K562 (cell line): ENCODE measurements around the gene GPD2. TPM values are rescaled to one million over a fixed set of nuclear protein-coding genes. Genes with fewer than 3 reads are reported as not detected.

ENCODE experiments used
- ATAC-seq: fragments of 200-7000 bp; cut with Tn5 transposase; 3 replicates; pipeline ENCODE4 v1.9.1; 2020; ENCODE audit warnings: moderate library complexity
- BruUV-seq: library from RNA; stranded (reverse); fragments of 400-500 nt; replicated peaks from 2 replicates; lab custom pipeline; 2021; lab: Mats Ljungman, UMichigan
- CTCF ChIA-PET: fragments of 300-600 bp; formaldehyde crosslinking; extraction: SDS; loops from one replicate; lab custom pipeline; 2021; ENCODE audit warnings: low intra/inter-chr PET ratio; lab: Yijun Ruan, JAX
- POLR2A ChIA-PET: fragments of 300-600, 350-650 bp; sonication (Branson Sonifier 250); formaldehyde crosslinking; extraction: SDS; loops from one replicate; lab custom pipeline; 2021; ENCODE audit warnings: antibody characterized with exemption, inconsistent platforms; lab: Yijun Ruan, JAX
- DNase-seq, 4 experiments: peaks; one replicate each; pipeline versions ENCODE4 v3.0.0 to v3.0.0-alpha.2; 2011 to 2018; ENCODE audit warnings: low spot score in 3 of 4, mixed read lengths in 3 of 4; ENCODE audit errors: extremely low read depth in 1 of 4
- FAIRE-seq: peaks from 2 replicates; lab custom pipeline; 2011; peaks lifted over from hg19 to GRCh38; lab: Jason Lieb, UNC
- H2AFZ ChIP-seq: 2 replicates; pipeline ENCODE4 v1.6.0; 2011; ENCODE audit warnings: low read depth, low read length, control low read depth, inconsistent platforms
- H3K27ac ChIP-seq: fragments of 200-600 bp; 3 replicates; pipeline ENCODE4 v1.8.0; 2011; ENCODE audit warnings: low read depth, mild to moderate bottlenecking, control low read depth, inconsistent platforms, low read length, moderate library complexity, mixed read lengths; ENCODE audit errors: extremely low read depth
- H3K27me3 ChIP-seq, 2 experiments: fragments of 300-600 bp in 1 of 2; 2 replicates in 1 of 2; 3 replicates in 1 of 2; pipeline versions ENCODE4 v1.6.0 to v1.8.0; 2011; ENCODE audit warnings: inconsistent platforms in 2 of 2, low read length in 2 of 2, mild to moderate bottlenecking in 1 of 2, mixed read lengths in 1 of 2, moderate library complexity in 1 of 2; ENCODE audit not compliant: control insufficient read depth in 2 of 2, insufficient read depth in 2 of 2
- H3K36me3 ChIP-seq: fragments of 300-600 bp; 3 replicates; pipeline ENCODE4 v1.8.0; 2011; ENCODE audit warnings: mild to moderate bottlenecking, low read length, inconsistent platforms; ENCODE audit not compliant: control insufficient read depth, insufficient read depth
- H3K4me1 ChIP-seq, 2 experiments: fragments of 200-600 bp in 1 of 2; replicated peaks in 1 of 2; 2 replicates in 1 of 2; 3 replicates in 1 of 2; pipeline versions ENCODE4 v1.5.1 to v1.8.0; 2011; ENCODE audit warnings: inconsistent platforms in 2 of 2, low read length in 2 of 2, mild to moderate bottlenecking in 1 of 2, mixed read lengths in 1 of 2, moderate library complexity in 1 of 2; ENCODE audit not compliant: control insufficient read depth in 2 of 2, insufficient read depth in 2 of 2
- H3K4me2 ChIP-seq: 2 replicates; pipeline ENCODE4 v1.6.1; 2011; ENCODE audit warnings: low read length, control low read depth, inconsistent platforms, mixed read lengths; ENCODE audit not compliant: insufficient read depth
- H3K4me3 ChIP-seq: fragments of 200-600 bp; sonication (generic), shearing (Covaris generic); 2 replicates; pipeline ENCODE4 v1.5.1; 2016; ENCODE audit warnings: control low read depth, inconsistent platforms
- H3K79me2 ChIP-seq: fragments of 200-600 bp; 3 replicates; pipeline ENCODE4 v1.8.0; 2011; ENCODE audit warnings: low read length, inconsistent platforms; ENCODE audit not compliant: control insufficient read depth, insufficient read depth
- H3K9ac ChIP-seq, 2 experiments: 2 replicates each; pipeline versions ENCODE4 v1.6.0 to v1.6.1; 2011; ENCODE audit warnings: low read depth in 2 of 2, low read length in 2 of 2, control low read depth in 1 of 2, inconsistent platforms in 1 of 2, mild to moderate bottlenecking in 1 of 2, mixed read lengths in 1 of 2; ENCODE audit not compliant: insufficient read depth in 1 of 2
- H3K9me1 ChIP-seq: one replicate; pipeline ENCODE4 v1.6.0; 2011; ENCODE audit warnings: inconsistent platforms, mild to moderate bottlenecking, low read length, moderate library complexity; ENCODE audit not compliant: control insufficient read depth, insufficient read depth
- H3K9me3 ChIP-seq: replicated peaks from 2 replicates; pipeline ENCODE4 v1.5.1; 2011; ENCODE audit warnings: low read depth, low read length, inconsistent platforms; ENCODE audit not compliant: control insufficient read depth, insufficient read depth
- H4K20me1 ChIP-seq: replicated peaks from 2 replicates; pipeline ENCODE4 v1.6.1; 2011; ENCODE audit warnings: low read length, inconsistent platforms, mixed read lengths; ENCODE audit not compliant: control insufficient read depth, insufficient read depth
- EHMT2 ChIP-seq: fragments of 450-650 bp; IDR thresholded peaks from 2 replicates; pipeline ENCODE4 v1.6.1; 2018; ENCODE audit warnings: antibody characterized with exemption
- ETV1 ChIP-seq: fragments of 450-650 bp; conservative IDR thresholded peaks from 2 replicates; pipeline ENCODE4 v1.6.1; 2016; ENCODE audit warnings: missing genetic modification characterization, control low read depth, low read depth, missing compliant biosample characterization
- HSF4 ChIP-seq: fragments of 250-450 bp; sonication (Bioruptor Pico); IDR thresholded peaks from 2 replicates; pipeline ENCODE4 v2.1.2; 2022; ENCODE audit warnings: mild to moderate bottlenecking, moderate library complexity, borderline replicate concordance
- MYC ChIP-seq, 2 experiments: fragments of 250-450 bp in 1 of 2; sonication (Bioruptor Pico) in 1 of 2; IDR thresholded peaks; 2 replicates each; pipeline versions ENCODE4 v1.5.1 to v1.6.1; 2012 to 2021; ENCODE audit warnings: low read depth in 2 of 2, borderline replicate concordance in 1 of 2, improper control_type of control experiment in 1 of 2, low read length in 1 of 2, mild to moderate bottlenecking in 1 of 2, moderate library complexity in 1 of 2
- TFAM ChIP-seq: fragments of 250-450 bp; sonication (Bioruptor Pico); conservative IDR thresholded peaks from 2 replicates; pipeline ENCODE4 v1.5.0; 2021; ENCODE audit warnings: mild to moderate bottlenecking, moderate library complexity
- ZBTB7A ChIP-seq: IDR thresholded peaks from 2 replicates; pipeline ENCODE4 v1.6.1; 2011; ENCODE audit warnings: low read depth, mild to moderate bottlenecking, low read length, moderate library complexity, borderline replicate concordance; ENCODE audit not compliant: control insufficient read depth
- ZNF324 ChIP-seq: fragments of 250-450 bp; sonication (Bioruptor Pico); IDR thresholded peaks from 2 replicates; pipeline ENCODE4 v1.4.0; 2020; ENCODE audit warnings: mild to moderate bottlenecking
- WGBS: fragments of 100-300 bp; shearing (Covaris generic); methylation state at CpG from one replicate; pipeline ENCODE4 v1.1.6; 2016; ENCODE audit warnings: low coverage, mixed read lengths; ENCODE audit not compliant: insufficient coverage; ENCODE audit errors: missing lambda C conversion rate; 5-methylcytosine and 5-hydroxymethylcytosine counted together
- in situ Hi-C: fragments of 300-500 bp; cut with MboI; formaldehyde crosslinking; loops from 4 replicates; pipeline ENCODE4 v1.15.0; 2018; ENCODE audit warnings: inconsistent platforms, mixed read lengths
- intact Hi-C: fragments of 100-400 bp; cut with micrococcal nuclease; formaldehyde crosslinking; loops from 2 replicates; pipeline ENCODE4 v1.14.2; 2022
- polyA plus RNA-seq, 8 experiments: library from polyadenylated mRNA; depleted of rRNA in 4 of 8; stranded (reverse) in 5 of 8; unstranded in 3 of 8; fragments of >200 nt; fragmentation: Nextera tagmentation in 2 of 8; fragmentation: Illumina TruSeq in 1 of 8; extraction: Ambion mirVana in 2 of 8; extraction: Trizol in 1 of 8; gene quantifications; 2 replicates each; pipeline versions ENCODE4 v1.2.1 to v1.2.3, GENCODE V29; 2011 to 2014; ENCODE audit warnings: inconsistent platforms in 1 of 8, missing spikeins in 1 of 8
- total RNA-seq, 7 experiments: library from RNA; depleted of rRNA in 6 of 7; stranded (reverse); fragments of >200 nt in 6 of 7; fragmentation: Illumina TruSeq in 2 of 7; extraction: Trizol in 2 of 7; gene quantifications; 2 replicates each; pipeline versions ENCODE4 v1.2.1 to v1.2.3, GENCODE V29; 2011 to 2021; ENCODE audit warnings: low replicate concordance in 1 of 7
- TF ChIP-seq, protein P1 (sequence below): fragments of 450-650 bp; formaldehyde crosslinking; IDR thresholded peaks from 2 replicates; pipeline ENCODE4 v1.4.0; 2022; ENCODE audit warnings: missing genetic modification characterization
- TF ChIP-seq, protein P2 (sequence below): fragments of 250-450 bp; sonication (Bioruptor Pico); IDR thresholded peaks from 2 replicates; pipeline ENCODE4 v1.4.0; 2020
- TF ChIP-seq, protein P3 (sequence below): fragments of 250-450 bp; sonication (Bioruptor Pico); IDR thresholded peaks from 2 replicates; pipeline ENCODE4 v1.5.1; 2021; ENCODE audit warnings: mild to moderate bottlenecking

Gene GPD2
- total and polyA plus RNA-seq, 9 of the 15 experiments (the other 6 are each of a cell fraction or from before 2014, with no cell fraction given) = 5.2 to 39.2 (median 19.0) TPM

GRCh38 chr2:156518138-156518537 is 82.0 kb downstream of the GPD2 start:
- TF ChIP-seq ZNF324 (CRISPR knock-in tag) (no peak), ZBTB7A (no peak), HSF4 (CRISPR knock-in tag) (no peak), ETV1 (tag) (no peak), EHMT2 (no peak), TFAM (CRISPR knock-in tag) (no peak), MYC (IDR thresholded peaks at IDR 0.05; ENCODE audit: low read depth, low read length) (no peak), MYC (CRISPR knock-in tag; IDR thresholded peaks at IDR 0.05; ENCODE audit: borderline replicate concordance, low read depth) (no peak)
- TF ChIP-seq, protein P1, sequence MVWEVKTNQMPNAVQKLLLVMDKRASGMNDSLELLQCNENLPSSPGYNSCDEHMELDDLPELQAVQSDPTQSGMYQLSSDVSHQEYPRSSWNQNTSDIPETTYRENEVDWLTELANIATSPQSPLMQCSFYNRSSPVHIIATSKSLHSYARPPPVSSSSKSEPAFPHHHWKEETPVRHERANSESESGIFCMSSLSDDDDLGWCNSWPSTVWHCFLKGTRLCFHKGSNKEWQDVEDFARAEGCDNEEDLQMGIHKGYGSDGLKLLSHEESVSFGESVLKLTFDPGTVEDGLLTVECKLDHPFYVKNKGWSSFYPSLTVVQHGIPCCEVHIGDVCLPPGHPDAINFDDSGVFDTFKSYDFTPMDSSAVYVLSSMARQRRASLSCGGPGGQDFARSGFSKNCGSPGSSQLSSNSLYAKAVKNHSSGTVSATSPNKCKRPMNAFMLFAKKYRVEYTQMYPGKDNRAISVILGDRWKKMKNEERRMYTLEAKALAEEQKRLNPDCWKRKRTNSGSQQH (CRISPR knock-in tag) = no peak
- TF ChIP-seq, protein P2, sequence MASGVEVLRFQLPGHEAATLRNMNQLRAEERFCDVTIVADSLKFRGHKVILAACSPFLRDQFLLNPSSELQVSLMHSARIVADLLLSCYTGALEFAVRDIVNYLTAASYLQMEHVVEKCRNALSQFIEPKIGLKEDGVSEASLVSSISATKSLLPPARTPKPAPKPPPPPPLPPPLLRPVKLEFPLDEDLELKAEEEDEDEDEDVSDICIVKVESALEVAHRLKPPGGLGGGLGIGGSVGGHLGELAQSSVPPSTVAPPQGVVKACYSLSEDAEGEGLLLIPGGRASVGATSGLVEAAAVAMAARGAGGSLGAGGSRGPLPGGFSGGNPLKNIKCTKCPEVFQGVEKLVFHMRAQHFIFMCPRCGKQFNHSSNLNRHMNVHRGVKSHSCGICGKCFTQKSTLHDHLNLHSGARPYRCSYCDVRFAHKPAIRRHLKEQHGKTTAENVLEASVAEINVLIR (CRISPR knock-in tag) = no peak
- TF ChIP-seq, protein P3, sequence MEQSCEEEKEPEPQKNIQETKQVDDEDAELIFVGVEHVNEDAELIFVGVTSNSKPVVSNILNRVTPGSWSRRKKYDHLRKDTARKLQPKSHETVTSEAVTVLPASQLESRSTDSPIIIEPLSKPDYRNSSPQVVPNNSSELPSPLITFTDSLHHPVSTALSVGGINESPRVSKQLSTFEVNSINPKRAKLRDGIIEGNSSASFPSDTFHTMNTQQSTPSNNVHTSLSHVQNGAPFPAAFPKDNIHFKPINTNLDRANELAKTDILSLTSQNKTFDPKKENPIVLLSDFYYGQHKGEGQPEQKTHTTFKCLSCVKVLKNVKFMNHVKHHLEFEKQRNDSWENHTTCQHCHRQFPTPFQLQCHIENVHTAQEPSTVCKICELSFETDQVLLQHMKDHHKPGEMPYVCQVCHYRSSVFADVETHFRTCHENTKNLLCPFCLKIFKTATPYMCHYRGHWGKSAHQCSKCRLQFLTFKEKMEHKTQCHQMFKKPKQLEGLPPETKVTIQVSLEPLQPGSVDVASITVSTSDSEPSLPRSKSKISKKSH (CRISPR knock-in tag) = no peak
- ChIA-PET CTCF (no interaction called here), POLR2A (interaction anchor here (1.0 kb wide), 1 partner anchor 15 kb away, joined by 3 read pairs; no protein-coding TSS in a partner anchor)
- Histone ChIP-seq H3K9me3 (no peaks in the 10 kb centered on the region), H2AFZ (no peak overlapping the region), H3K79me2 (no peaks in the 10 kb centered on the region), H3K9me1 (no peaks in the 10 kb centered on the region), H4K20me1 (no peaks in the 10 kb centered on the region), H3K4me1 (no peaks in the 10 kb centered on the region), H3K4me2 (no peak overlapping the region), H3K4me3 (no peak overlapping the region), H3K36me3 (no peaks in the 10 kb centered on the region; the same call in 2 of the 3 replicates), H3K27me3 (no peaks in the 10 kb centered on the region), H3K9ac (no peak overlapping the region), H3K27ac (no peak overlapping the region)
- 39% methylated on average over 4 of the region's 4 CpGs for WGBS
- FAIRE-seq (no peak), DNase-seq (no peak), ATAC-seq (no peak)
- intact Hi-C loops (no loop called here), in situ Hi-C loops (no loop called here)
- BruUV-seq = no TSS peak
